Measurements from ENCODE around the gene APOBEC2. TPM values are rescaled to one million over a fixed set of nuclear protein-coding genes. Genes with fewer than 3 reads are reported as not detected.

The APOBEC2 gene
- total and polyA plus RNA-seq, 8 donors, result 0.29 to 1.3 (median 0.75) TPM; not detected in 1

GRCh38 chr6:41093729-41094128, 40.7 kb downstream of the APOBEC2 start:
- H3K36me3 ChIP-seq, result peaks cover 6 to 100% of the 10 kb centered on the region in 2 donors
- no peaks in the 10 kb centered on the region for H3K27me3 ChIP-seq
- DNase-seq (no peak), ATAC-seq (no peak)
- H3K4me1 ChIP-seq, result no peaks in the 10 kb centered on the region
- H3K27ac ChIP-seq, result no peak overlapping the region
- intact Hi-C loops (cut with DNase I), result no loop called here
- H3K9me3 ChIP-seq, result no peaks in the 10 kb centered on the region
- H3K4me3 ChIP-seq, result no peak overlapping the region
- no peak for TF ChIP-seq CTCF (IDR thresholded peaks at IDR 0.05)

- ATAC-seq (no peak), DNase-seq (no peak)
- no peaks in the 10 kb centered on the region for H3K9me3 ChIP-seq
- H3K4me3 ChIP-seq, result no peak overlapping the region
- intact Hi-C loops (cut with DNase I), result no loop called here
- H3K36me3 ChIP-seq, result peaks cover 6 to 88% of the 10 kb centered on the region in 2 donors
- TF ChIP-seq CTCF (IDR thresholded peaks at IDR 0.05), result no peak
- no peaks in the 10 kb centered on the region for H3K27me3 ChIP-seq
- no peaks in the 10 kb centered on the region for H3K4me1 ChIP-seq
- no peak overlapping the region for H3K27ac ChIP-seq
These were observed 44.6 kb downstream of the APOBEC2 start for GRCh38 chr6:41097467-41098090.

- H3K36me3 ChIP-seq, result peaks cover 6 to 80% of the 10 kb centered on the region in 2 donors
These were observed 45.4 kb downstream of the APOBEC2 start for GRCh38 chr6:41098366-41098765.

GRCh38 chr6:41100871-41101287, 47.9 kb downstream of the APOBEC2 start:
- Histone ChIP-seq H3K4me1 (no peaks in the 10 kb centered on the region), H3K9me3 (no peaks in the 10 kb centered on the region), H3K36me3 (peaks cover 0 to 55% of the 10 kb centered on the region in 2 donors), H3K4me3 (no peak overlapping the region), H3K27ac (no peak overlapping the region), H3K27me3 (no peaks in the 10 kb centered on the region)
- DNase-seq, result peak in 1 of 4 donors; percentile 71
- intact Hi-C loops (cut with DNase I), result no loop called here
- no peak for TF ChIP-seq CTCF (IDR thresholded peaks at IDR 0.05)
- no peak for ATAC-seq

More at GRCh38 chr6:41098366-41098765, 45.4 kb downstream of the APOBEC2 start:
- Histone ChIP-seq H3K4me3 (no peak overlapping the region), H3K27ac (no peak overlapping the region), H3K27me3 (no peaks in the 10 kb centered on the region), H3K9me3 (no peaks in the 10 kb centered on the region), H3K4me1 (no peaks in the 10 kb centered on the region)
- no peak for ATAC-seq
- no peak for TF ChIP-seq CTCF (IDR thresholded peaks at IDR 0.05)
- intact Hi-C loops (cut with DNase I), result no loop called here
- no peak for DNase-seq

GRCh38 chr6:41103847-41104246, 50.8 kb downstream of the APOBEC2 start:
- intact Hi-C loops (cut with DNase I), result no loop called here
- Histone ChIP-seq H3K4me1 (no peaks in the 10 kb centered on the region), H3K4me3 (no peak overlapping the region), H3K27ac (no peak overlapping the region), H3K36me3 (peaks cover 0 to 28% of the 10 kb centered on the region in 2 donors), H3K9me3 (no peaks in the 10 kb centered on the region), H3K27me3 (no peaks in the 10 kb centered on the region)
- DNase-seq (no peak), ATAC-seq (no peak)
- TF ChIP-seq CTCF (IDR thresholded peaks at IDR 0.05), result no peak
